GM18867 (cell line): ENCODE data around the gene PRPS1L1.

Experiments used
- ATAC-seq: cut with Tn5 transposase; IDR thresholded peaks from one replicate; pipeline ENCODE4 v1.9.1; 2021; ENCODE audit warnings: mild to moderate bottlenecking, moderate library complexity; ENCODE audit not compliant: unreplicated experiment

PRPS1L1 gene

DNA sequence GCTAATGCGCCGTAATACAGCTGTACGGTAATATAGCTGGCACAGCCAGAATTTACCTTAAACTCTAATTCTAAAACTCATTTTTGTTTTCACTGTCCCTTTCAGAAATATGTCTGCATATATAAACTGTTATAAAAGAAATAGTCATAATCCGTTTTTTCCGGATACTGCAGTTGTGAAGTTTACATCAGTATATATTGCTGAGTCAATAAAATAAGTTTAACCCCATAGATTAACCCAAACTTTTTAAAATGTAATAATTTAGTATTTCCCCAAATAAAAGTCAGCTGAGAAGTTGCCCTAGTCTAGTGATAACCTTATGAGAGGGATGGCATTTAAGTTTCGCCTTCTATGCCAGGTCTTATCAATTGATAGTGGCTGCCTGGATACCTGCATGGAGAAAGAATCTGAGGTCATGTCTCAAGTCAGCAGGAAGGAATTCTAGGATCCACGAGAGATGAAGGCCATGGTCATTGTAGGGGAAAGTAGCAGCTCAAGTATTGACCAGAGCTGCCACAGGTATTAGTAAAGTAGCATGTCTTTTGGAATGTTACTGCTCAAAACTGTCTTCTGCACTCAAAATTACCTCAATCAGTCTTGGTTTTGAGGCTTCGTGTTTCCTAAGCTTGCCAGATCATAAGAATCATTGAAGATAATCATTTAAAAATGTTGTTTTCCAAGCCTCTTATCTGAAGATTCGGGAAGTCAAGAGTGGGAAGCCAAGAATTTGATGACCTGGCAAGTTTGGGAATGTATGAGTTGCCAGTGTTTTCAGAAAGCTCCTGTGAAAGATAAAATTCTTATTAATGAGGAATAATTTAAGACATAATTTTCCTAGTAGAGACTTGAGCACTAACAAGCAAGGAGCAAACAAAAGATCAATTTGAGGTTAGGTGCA lies 10.8 kb downstream of the PRPS1L1 start:
- no peak for ATAC-seq

GRCh38 chr7:18013936-18014335 lies 13.7 kb downstream of the PRPS1L1 start:
- no peak for ATAC-seq

DNA sequence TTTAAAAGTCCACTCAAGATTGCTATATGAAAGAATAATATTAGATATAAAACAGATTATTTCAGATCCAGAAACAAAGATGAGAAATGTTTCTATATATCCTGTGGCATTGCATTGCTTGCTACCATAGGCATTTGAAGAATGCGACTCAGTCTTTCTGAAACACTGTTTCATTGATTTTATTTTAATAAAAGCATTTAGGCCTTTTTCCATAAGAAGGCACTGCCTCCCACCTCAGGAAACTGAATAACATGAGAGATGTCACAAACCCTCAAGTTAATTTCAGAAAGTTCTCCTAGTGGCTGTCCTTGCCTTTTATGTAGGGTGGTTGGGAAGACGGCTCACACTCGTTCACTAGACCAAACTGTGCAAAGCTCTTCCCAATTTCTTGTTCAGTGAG lies 23.3 kb downstream of the PRPS1L1 start:
- ATAC-seq, result no peak

GRCh38 chr7:18003286-18003994 lies 24.2 kb downstream of the PRPS1L1 start:
- no peak for ATAC-seq

DNA sequence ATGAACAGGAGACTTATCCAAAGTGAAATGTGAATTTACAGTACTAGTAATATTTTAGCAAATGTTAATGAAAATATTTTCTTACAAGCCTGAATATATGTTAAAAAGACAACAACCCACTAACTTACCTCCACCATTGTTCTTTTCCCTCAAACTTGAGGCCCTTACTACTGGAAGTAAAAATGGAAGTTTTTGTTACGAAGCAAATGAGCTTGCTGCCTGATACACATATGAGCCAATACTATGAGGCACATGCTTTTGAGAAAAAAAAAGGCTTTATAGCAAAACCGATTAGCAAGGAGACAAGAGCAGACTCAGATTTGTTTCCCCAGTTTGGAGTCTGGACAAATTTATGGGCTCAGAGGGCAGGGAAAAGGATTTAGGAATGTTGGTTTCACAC lies 29.0 kb downstream of the PRPS1L1 start:
- no peak for ATAC-seq

GRCh38 chr7:17996442-17997223 lies 31.0 kb downstream of the PRPS1L1 start:
- ATAC-seq, result no peak

- no peak for ATAC-seq
These were observed 31.6 kb downstream of the PRPS1L1 start for GRCh38 chr7:17996040-17996439.

DNA sequence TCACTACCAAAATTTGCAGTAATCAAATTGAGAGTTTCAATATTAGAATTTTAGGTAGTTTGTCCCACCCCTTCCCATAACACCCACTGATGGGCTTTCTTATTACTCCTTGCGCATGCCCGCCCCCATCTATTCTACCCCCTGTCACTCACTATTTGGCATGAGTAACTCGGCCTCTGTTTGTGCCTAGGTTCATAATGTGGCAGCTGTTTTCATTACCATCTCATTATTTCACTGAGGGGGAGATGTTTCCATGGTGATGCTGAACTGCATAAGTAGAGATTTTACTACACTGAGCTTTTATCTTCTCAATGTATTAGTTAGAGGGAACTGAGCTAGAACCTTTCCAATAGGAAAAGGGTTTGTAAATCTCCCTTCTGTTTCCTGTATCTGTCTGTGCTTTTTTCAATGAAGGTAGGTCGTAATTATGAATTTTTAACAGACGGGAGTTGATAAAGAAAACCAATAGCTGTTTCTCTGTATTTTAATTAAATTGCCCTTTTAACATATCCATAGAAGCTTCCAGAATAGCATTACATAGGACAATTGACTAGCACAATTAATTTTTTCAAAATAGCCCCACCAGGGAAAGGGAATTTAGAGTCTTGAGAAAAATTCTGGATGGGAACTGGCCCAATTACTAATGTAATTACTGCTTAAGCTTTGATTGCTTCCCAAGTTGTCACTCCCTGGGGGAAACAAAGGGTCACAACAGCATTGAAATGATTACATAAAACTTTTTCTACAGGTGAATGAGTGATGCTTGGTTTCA lies 33.4 kb downstream of the PRPS1L1 start:
- ATAC-seq, result no peak

DNA sequence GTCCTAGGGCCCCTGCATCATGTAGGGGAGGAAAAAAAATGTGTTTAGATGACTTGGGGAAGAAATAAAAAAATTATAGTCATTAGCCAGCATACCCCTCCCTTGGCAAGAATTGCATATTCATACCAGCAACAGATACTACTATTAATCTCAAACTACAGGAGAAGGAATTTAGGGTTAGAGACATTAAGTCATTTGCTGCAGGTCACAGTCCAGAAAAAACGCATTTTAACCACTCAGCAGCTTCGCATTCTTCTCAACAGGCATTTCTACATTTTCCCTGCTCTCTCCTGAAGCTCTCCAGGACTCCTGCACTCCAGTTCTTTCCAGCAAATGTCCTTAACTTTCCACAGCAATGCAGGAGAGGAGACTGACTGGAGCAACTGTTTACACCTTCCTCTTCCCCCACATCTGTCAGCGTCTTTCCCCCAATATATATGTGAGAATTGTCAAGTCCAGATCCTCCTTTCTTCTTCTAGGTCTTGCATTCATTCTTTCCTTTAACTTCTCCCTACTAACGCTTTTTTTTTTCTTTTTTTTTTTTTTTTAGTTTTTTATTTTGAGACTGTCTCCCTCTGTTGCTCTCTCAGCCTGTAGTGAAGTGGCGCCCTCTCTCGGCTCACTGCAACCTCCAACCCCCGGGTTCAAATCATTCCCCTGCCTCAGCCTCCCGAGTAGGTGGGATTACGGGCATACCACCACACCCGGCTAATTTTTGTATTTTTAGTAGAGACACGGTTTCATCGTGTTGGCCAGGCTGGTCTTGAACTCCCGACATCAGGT lies 35.6 kb downstream of the PRPS1L1 start:
- no peak for ATAC-seq

DNA sequence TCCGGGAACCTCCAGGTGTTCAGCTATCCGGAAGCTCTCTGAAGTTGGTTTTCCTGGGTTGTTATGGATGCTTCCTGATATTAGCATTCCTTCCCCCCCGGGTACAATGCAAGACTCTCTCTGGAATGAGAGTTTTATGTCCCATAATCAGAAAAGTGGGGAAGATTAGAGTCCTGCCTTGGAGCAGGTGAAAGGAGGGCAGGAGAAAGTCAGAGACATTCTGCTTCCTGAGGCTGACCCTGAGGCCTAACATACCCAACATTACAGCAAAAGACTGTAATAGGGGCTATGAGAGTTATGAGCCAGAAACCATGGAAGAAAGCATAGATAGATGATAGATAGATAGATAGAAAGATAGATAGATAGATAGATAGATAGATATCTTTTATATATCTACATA lies 36.9 kb downstream of the PRPS1L1 start:
- no peak for ATAC-seq

GRCh38 chr7:17989546-17989945 lies 38.1 kb downstream of the PRPS1L1 start:
- no peak for ATAC-seq

- ATAC-seq, result no peak
These were observed 38.8 kb downstream of the PRPS1L1 start for GRCh38 chr7:17988858-17989257.

DNA sequence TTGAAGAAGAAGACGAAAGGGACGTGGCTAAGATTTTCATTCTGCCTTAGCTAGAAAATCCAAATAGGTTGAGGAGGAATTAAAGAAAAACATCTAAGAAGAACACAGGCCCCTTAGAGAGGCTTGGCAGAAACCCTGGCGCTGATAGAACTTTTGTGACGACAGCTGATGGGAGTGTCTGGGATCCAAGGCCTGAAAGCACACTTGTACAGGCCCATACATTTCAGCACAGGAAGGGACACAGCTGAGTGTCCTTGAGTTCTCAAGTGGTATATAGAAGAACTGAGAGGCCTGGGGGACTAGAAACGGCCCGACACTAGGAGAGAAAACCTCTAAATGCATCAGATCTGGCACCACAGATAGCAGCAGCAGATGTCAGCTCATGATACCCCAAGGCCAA lies 39.5 kb downstream of the PRPS1L1 start:
- no peak for ATAC-seq

DNA sequence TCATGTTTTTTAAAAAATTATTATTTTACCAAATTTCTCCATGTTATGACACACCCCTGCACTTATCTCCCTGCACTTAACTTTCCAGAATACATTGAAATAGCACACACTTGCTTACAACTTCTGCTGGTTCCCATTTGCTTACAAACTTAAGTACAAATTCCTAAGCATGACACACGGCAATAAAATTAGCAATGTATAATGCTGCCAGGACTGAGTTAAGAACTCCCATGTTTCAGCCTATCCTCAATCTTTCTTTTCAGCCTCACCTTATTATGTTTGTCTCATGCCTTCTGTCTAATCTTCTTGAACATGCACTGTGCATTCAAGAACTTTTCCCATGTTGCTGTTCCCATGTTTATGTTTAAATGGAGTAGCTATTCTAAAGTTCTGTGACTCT lies 40.8 kb downstream of the PRPS1L1 start:
- no peak for ATAC-seq

DNA sequence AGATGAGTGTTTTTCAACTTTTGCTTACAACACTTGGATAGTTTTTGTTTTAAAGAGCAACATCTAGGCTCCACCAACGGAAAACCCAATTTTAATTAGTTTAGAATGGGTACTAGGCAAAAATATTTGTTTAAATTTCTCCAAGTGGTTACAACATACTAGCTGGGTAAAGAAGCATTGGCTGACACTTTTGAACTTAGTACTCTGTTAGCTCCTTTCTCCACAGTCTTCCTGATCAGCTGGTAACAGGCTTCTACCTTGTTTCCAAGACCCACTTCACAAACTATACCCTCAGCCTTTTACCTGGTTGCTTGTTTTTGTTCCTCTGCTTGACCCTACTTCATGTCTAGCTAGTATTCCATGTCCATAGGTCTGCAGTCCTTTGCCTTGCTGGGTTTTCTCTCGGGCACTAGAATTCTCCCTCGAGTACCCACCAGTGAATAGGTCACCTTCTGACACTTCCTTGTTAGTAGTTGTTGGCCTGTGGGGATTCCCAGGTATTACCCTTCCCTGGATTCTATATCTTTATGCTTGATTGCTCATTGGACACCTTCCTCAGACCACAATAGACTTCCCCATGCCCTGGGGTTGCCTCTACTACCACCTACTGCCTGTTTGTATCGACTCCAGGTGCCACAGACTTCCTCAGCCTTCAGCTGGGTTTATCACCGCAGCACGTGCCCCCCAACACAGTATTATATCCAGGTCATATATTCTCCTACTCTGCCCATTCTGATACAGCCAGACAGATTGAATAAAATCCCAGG lies 42.0 kb downstream of the PRPS1L1 start:
- no peak for ATAC-seq

GRCh38 chr7:17984288-17984687 lies 43.4 kb downstream of the PRPS1L1 start:
- no peak for ATAC-seq

DNA sequence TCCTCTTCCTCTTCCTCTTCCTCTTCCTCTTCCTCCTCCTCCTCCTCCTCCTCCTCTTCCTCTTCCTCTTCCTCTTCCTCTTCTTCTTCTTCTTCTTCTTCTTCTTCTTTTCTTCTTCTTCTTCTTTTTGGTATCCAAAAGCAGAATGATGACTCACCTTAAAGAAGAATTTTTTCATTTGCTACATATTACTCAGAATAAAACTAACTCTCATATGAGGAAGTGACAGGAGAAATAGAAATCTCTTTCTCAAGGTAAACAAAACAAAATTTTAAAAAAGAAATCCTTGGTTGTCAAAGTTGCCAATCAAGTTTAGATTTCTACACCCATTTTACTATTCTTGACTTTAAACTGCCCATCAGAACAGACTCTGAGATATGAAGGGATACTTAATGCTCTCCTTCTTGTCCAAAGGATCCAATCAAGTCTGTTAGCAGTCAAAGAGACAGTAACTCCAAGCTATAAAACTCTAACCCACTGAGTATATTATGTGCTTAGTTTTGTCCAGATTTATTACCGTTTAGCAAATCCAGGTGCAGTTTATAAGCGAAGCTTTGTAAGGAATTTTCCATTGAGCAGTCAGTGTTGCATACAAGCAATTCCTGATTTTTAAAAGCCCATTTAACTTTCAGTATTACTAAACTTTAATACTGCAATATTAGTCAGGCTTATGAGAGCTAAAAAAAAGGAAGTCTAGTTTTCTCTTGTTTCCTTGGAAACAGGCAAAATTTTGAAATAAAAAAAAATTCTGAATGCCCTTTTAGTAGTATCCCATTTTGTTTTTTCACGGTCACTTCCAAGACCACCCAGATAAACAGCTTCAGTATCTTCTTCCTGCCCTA lies 44.2 kb downstream of the PRPS1L1 start:
- ATAC-seq, result no peak

- no peak for ATAC-seq
These were observed 50.7 kb downstream of the PRPS1L1 start for GRCh38 chr7:17976952-17977351.
